ENCODE measurements around the gene RNFT2. TPM values are rescaled to one million over a fixed set of nuclear protein-coding genes. Genes with fewer than 3 reads are reported as not detected.

The RNFT2 gene
- total RNA-seq, 1 donor from 2014 or later: 55.8 TPM

GRCh38 chr12:116790066-116790465 lies 52.0 kb downstream of the RNFT2 start:
- TF ChIP-seq CTCF (IDR thresholded peaks at IDR 0.05; ENCODE audit: partially characterized antibody, unreplicated experiment): no peak
- Mint-ChIP-seq H3K27ac (ENCODE audit: unreplicated experiment) (no peak overlapping the region), H3K9me3 (ENCODE audit: unreplicated experiment) (no peaks in the 10 kb centered on the region), H3K27me3 (ENCODE audit: unreplicated experiment) (peaks cover under 1% of the 10 kb centered on the region), H3K36me3 (ENCODE audit: unreplicated experiment) (peaks cover under 1% of the 10 kb centered on the region), H3K4me3 (ENCODE audit: unreplicated experiment) (no peak overlapping the region), H3K4me1 (ENCODE audit: low read depth, unreplicated experiment) (no peaks in the 10 kb centered on the region)
- no peak for DNase-seq

GRCh38 chr12:116792403-116792802 lies 54.3 kb downstream of the RNFT2 start:
- TF ChIP-seq CTCF (IDR thresholded peaks at IDR 0.05; ENCODE audit: partially characterized antibody, unreplicated experiment): no peak
- no peaks in the 10 kb centered on the region for H3K4me1 Mint-ChIP-seq (ENCODE audit: low read depth, unreplicated experiment)
- peaks cover 1% of the 10 kb centered on the region for H3K9me3 Mint-ChIP-seq (ENCODE audit: unreplicated experiment)
- peaks cover under 1% of the 10 kb centered on the region for H3K36me3 Mint-ChIP-seq (ENCODE audit: unreplicated experiment)
- H3K27me3 Mint-ChIP-seq (ENCODE audit: unreplicated experiment): peaks cover 2% of the 10 kb centered on the region
- H3K4me3 Mint-ChIP-seq (ENCODE audit: unreplicated experiment): no peak overlapping the region
- H3K27ac Mint-ChIP-seq (ENCODE audit: unreplicated experiment): no peak overlapping the region
- no peak for DNase-seq

GRCh38 chr12:116794725-116795124 lies 56.6 kb downstream of the RNFT2 start:
- Mint-ChIP-seq H3K9me3 (ENCODE audit: unreplicated experiment) (peaks cover 1% of the 10 kb centered on the region), H3K4me1 (ENCODE audit: low read depth, unreplicated experiment) (no peaks in the 10 kb centered on the region), H3K4me3 (ENCODE audit: unreplicated experiment) (no peak overlapping the region), H3K27me3 (ENCODE audit: unreplicated experiment) (peaks cover 2% of the 10 kb centered on the region), H3K36me3 (ENCODE audit: unreplicated experiment) (peaks cover 15% of the 10 kb centered on the region), H3K27ac (ENCODE audit: unreplicated experiment) (no peak overlapping the region)
- TF ChIP-seq CTCF (IDR thresholded peaks at IDR 0.05; ENCODE audit: partially characterized antibody, unreplicated experiment): no peak
- no peak for DNase-seq

GRCh38 chr12:116797885-116798284 lies 59.8 kb downstream of the RNFT2 start:
- DNase-seq: no peak
- H3K36me3 Mint-ChIP-seq (ENCODE audit: unreplicated experiment): peaks cover 15% of the 10 kb centered on the region
- H3K27ac Mint-ChIP-seq (ENCODE audit: unreplicated experiment): no peak overlapping the region
- no peaks in the 10 kb centered on the region for H3K4me1 Mint-ChIP-seq (ENCODE audit: low read depth, unreplicated experiment)
- H3K27me3 Mint-ChIP-seq (ENCODE audit: unreplicated experiment): peaks cover 2% of the 10 kb centered on the region
- no peak overlapping the region for H3K4me3 Mint-ChIP-seq (ENCODE audit: unreplicated experiment)
- H3K9me3 Mint-ChIP-seq (ENCODE audit: unreplicated experiment): peaks cover 3% of the 10 kb centered on the region
- no peak for TF ChIP-seq CTCF (IDR thresholded peaks at IDR 0.05; ENCODE audit: partially characterized antibody, unreplicated experiment)

GRCh38 chr12:116798719-116799118 lies 60.6 kb downstream of the RNFT2 start:
- DNase-seq: no peak
- Mint-ChIP-seq H3K27ac (ENCODE audit: unreplicated experiment) (no peak overlapping the region), H3K4me1 (ENCODE audit: low read depth, unreplicated experiment) (no peaks in the 10 kb centered on the region), H3K4me3 (ENCODE audit: unreplicated experiment) (no peak overlapping the region), H3K27me3 (ENCODE audit: unreplicated experiment) (peaks cover 2% of the 10 kb centered on the region), H3K9me3 (ENCODE audit: unreplicated experiment) (peaks cover 3% of the 10 kb centered on the region), H3K36me3 (ENCODE audit: unreplicated experiment) (peaks cover 15% of the 10 kb centered on the region)
- TF ChIP-seq CTCF (IDR thresholded peaks at IDR 0.05; ENCODE audit: partially characterized antibody, unreplicated experiment): no peak

All from glutamatergic neuron (in vitro differentiated cells).